T-helper 17 cell (primary cell): Measurements from ENCODE around the gene CBX5. TPM values are rescaled to one million over a fixed set of nuclear protein-coding genes. Genes with fewer than 3 reads are reported as not detected.
"Not testable (repeated sequence)": the region's sequence is repeated elsewhere in the genome, so short reads cannot be mapped to it uniquely, and the experiment has no call there.

ENCODE experiments used
- ATAC-seq: fragments of 150-1000 bp; cut with Tn5 transposase; 2 replicates; pipeline ENCODE4 v1.10.0; 2021; ENCODE audit warnings: mild to moderate bottlenecking, moderate library complexity
- DNase-seq, 3 donors: peaks; one replicate each; pipeline versions ENCODE4 v3.0.0 to v3.0.0-alpha.2; 2020 to 2021
- H3K9me3 ChIP-seq: one replicate; pipeline ENCODE4 v1.7.0; 2013; ENCODE audit warnings: low read length, mild to moderate bottlenecking; ENCODE audit not compliant: control insufficient read depth, poor library complexity, severe bottlenecking
- H3K27ac Mint-ChIP-seq: one replicate; pipeline ENCODE4 v1.8.0; 2022; ENCODE audit warnings: mild to moderate bottlenecking, moderate library complexity, mixed read lengths
- H3K27me3 Mint-ChIP-seq: one replicate; pipeline ENCODE4 v1.8.0; 2022; ENCODE audit warnings: mixed read lengths
- H3K36me3 Mint-ChIP-seq: one replicate; pipeline ENCODE4 v1.8.0; 2022; ENCODE audit warnings: low read depth, mixed read lengths
- H3K4me1 Mint-ChIP-seq: one replicate; pipeline ENCODE4 v1.8.0; 2022; ENCODE audit warnings: mild to moderate bottlenecking, mixed read lengths
- H3K4me3 Mint-ChIP-seq: one replicate; pipeline ENCODE4 v1.8.0; 2022; ENCODE audit warnings: mild to moderate bottlenecking, moderate library complexity, mixed read lengths
- total RNA-seq, 4 donors: library from RNA in 2 of 4; stranded (reverse) in 2 of 4; gene quantifications; one replicate each; pipeline ENCODE4 v1.2.3 and lab custom pipeline; 2022 to 2026

The CBX5 gene
- total RNA-seq, 2 donors from 2014 or later, result 31.1 to 34.9 TPM

DNA sequence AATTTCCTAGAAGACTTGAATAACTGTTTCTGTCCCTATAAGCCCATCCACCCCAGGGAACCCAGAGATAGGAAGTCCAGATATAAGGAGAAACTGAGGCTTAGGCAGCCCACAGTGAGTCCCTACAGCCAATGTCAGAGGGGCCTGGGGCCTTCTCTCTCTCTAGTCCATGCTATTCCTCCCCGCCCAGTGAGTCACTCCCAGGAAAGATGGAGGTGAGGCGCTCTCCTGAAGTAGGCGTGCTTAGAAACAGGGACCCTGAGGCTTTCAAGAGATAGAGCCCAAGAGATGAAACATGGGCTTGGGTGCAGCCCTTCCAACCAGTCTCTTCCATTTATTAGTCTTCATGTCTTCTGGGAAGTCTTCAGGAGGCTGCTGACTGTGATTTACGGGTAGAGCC is 88.8 kb downstream of the CBX5 start:
- Mint-ChIP-seq H3K27ac (no peak overlapping the region), H3K27me3 (peaks cover 47% of the 10 kb centered on the region), H3K36me3 (peaks cover 9% of the 10 kb centered on the region), H3K4me3 (no peak overlapping the region), H3K4me1 (peaks cover 18% of the 10 kb centered on the region)
- ATAC-seq (no peak), DNase-seq (no peak)
- H3K9me3 ChIP-seq, result no peaks in the 10 kb centered on the region

DNA sequence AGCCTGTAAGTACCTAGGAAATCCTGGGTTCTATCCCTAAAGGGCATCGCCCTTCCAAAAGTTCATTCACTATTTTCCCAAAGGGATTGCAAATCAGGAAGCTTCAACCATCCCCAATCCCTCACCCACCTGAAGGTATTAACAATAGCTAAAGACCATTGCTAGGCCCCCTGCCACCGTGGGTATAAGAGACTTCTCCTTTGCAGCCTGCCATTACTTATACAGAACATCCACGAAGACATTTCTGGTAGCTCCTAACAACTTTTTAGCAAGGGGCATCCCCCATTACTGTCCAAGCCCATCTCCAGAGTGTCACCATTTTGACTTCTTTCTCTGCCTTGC is 90.8 kb downstream of the CBX5 start:
- H3K27ac Mint-ChIP-seq, result peak overlapping the region; percentile 32
- peak overlapping the region; percentile 84 for H3K4me3 Mint-ChIP-seq
- peaks cover 16% of the 10 kb centered on the region for H3K4me1 Mint-ChIP-seq
- ATAC-seq, result no peak
- H3K9me3 ChIP-seq, result no peaks in the 10 kb centered on the region
- H3K36me3 Mint-ChIP-seq, result peaks cover 8% of the 10 kb centered on the region
- H3K27me3 Mint-ChIP-seq, result peaks cover 29% of the 10 kb centered on the region
- DNase-seq, result no peak

DNA sequence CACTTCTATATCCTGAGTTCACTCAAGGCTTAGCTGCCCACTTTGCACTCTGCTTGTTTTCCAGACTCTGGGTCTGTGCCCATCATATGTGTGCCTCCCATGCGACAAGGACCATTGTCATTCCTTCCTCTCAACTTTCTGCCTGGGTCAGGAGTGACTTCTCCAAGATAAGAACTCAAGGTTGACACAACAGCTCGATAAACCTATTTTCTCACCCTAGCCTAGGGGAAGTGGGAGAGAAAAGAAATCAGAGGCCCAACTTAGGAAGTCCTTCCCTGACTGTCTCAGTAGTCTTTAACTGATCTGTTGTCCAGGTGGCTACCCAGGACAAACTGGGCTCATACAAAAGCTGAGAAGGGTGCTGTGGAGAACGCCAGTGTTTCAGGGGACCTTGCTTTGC is 92.8 kb downstream of the CBX5 start:
- Mint-ChIP-seq H3K27me3 (peaks cover 14% of the 10 kb centered on the region), H3K4me3 (peak overlapping the region; percentile 71), H3K4me1 (peaks cover 16% of the 10 kb centered on the region), H3K36me3 (peaks cover 8% of the 10 kb centered on the region), H3K27ac (no peak overlapping the region)
- ATAC-seq, result no peak
- DNase-seq, result no peak
- H3K9me3 ChIP-seq, result no peaks in the 10 kb centered on the region

DNA sequence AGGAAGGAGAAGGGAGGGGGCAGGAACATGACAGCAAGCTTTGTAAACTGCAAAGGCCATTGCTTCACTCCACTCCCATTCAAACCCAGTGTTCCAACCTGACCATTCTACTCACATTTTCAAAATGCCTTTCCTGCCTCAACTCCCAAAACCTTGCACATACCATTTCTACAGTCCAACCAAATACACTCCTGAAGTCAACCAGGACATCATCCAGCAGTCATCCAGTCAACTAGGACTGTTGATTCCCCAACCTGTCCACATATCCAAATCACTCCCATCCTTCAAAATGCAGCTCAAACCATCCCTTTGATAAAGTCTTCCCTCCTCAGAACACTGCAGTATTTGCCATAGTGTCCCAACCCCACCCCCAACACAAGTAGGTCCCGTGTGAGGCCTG is 94.0 kb downstream of the CBX5 start:
- no peak for ATAC-seq
- Mint-ChIP-seq H3K36me3 (peaks cover 11% of the 10 kb centered on the region), H3K4me1 (peaks cover 15% of the 10 kb centered on the region)

DNA sequence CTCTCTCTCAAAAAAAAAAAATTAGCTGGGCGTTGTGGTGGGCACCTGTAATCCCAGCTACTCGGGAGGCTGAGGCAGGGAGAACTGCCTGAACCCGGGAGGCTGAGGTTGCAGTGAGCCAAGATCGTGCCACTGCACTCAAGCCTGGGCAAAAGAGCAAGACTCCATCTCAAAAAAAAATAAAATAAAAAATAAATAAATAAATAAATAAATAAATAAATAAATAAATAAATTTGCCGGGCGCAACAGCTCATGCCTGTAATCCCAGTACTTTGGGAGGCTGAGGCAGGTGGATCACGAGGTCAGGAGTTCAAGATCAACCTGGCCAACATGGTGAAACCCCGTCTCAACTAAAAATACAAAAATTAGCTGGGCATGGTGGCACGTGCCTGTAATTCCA is 94.6 kb downstream of the CBX5 start:
- DNase-seq, H3K27ac Mint-ChIP-seq, H3K9me3 ChIP-seq, H3K27me3 Mint-ChIP-seq, H3K36me3 Mint-ChIP-seq, ATAC-seq, H3K4me3 Mint-ChIP-seq: not testable (repeated sequence)
- H3K4me1 Mint-ChIP-seq, result peaks cover 15% of the 10 kb centered on the region

More for the DNA sequence above, 94.0 kb downstream of the CBX5 start:
- Mint-ChIP-seq H3K27ac (no peak overlapping the region), H3K27me3 (peaks cover 12% of the 10 kb centered on the region), H3K4me3 (no peak overlapping the region)
- no peaks in the 10 kb centered on the region for H3K9me3 ChIP-seq
- DNase-seq, result no peak

DNA sequence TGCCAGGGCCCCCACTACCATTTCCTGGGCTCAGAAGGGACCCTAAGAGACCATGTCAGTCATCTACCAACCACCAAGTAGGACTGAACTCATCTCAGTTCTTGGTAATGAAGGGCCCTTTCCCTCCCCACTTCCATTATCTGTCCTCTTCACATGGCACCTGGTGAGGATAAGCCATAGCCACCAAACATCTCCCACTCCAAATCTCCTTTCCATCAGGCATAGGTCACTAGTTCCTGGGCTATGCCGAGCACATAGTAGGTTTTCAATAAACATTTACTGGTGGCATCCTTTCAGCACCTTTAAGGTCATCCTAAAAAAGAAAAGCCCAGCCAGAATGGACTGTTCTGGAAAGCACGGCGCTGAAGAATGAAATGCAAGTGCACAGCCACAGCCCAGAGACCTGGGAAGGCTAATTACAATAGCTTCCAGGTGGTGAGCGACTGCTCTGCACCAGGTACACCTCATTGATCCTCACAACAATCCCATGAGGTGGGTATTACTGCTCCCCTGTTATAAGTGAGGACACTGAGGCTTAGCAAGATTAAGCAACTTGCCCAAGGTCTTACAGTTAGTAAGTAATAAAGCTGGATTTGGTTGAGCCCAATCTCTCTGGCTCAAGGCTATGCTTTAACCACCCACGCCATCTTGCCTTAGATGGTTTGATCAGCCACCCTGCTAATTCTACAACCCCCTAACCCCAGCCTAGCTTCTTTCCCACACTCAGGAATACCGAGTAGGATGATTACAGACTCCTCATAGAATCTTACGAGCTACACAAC is 95.7 kb downstream of the CBX5 start:
- Mint-ChIP-seq H3K36me3 (peaks cover 8% of the 10 kb centered on the region), H3K4me3 (no peak overlapping the region), H3K4me1 (peaks cover 8% of the 10 kb centered on the region), H3K27me3 (no peaks in the 10 kb centered on the region), H3K27ac (no peak overlapping the region)
- no peak for ATAC-seq
- H3K9me3 ChIP-seq, result no peaks in the 10 kb centered on the region
- DNase-seq, result no peak

DNA sequence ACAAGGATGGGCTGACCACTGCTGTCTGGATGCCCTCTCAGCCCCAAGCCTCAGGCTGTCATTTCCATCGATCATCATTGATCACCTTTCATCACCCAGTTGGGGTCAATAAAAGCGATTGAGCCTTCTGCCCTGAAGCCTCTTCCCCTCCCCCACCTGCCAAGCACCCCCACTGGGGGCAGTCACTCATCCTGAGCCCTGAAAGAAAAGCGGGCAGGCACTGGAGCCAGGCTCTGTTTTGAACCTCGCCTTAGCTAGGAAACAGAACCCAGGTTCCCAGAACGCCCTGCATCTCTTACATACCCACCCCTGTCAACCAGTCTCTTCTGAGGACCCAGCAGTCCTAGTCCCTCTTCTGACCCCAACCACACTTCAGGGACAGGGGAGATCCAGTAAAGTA is 96.9 kb downstream of the CBX5 start:
- Mint-ChIP-seq H3K4me1 (peaks cover 5% of the 10 kb centered on the region), H3K4me3 (no peak overlapping the region), H3K27ac (no peak overlapping the region), H3K36me3 (peaks cover 8% of the 10 kb centered on the region), H3K27me3 (no peaks in the 10 kb centered on the region)
- DNase-seq, result no peak
- H3K9me3 ChIP-seq, result no peaks in the 10 kb centered on the region
- no peak for ATAC-seq

DNA sequence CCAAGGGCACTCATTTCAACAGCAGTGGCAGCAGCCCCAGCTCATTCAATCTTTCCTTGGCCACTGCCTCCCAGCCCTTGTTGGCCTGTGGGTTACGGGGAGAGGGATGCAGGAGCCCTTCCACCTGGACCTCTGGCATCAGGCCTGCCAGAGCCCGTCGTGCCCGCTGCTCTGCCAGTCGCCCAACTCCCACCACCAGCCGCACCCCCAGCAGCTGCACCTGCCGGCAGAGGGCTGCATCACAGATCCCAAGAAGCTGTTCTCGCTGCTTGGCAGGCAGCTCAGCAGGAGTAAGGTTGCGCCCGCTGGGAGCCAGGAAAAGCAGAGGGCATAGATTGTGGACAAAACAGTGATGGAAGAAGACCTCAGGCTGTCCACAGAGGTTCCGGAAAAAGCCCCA is 97.8 kb downstream of the CBX5 start:
- Mint-ChIP-seq H3K4me1 (peaks cover 5% of the 10 kb centered on the region), H3K27me3 (no peaks in the 10 kb centered on the region), H3K36me3 (peaks cover 8% of the 10 kb centered on the region), H3K4me3 (no peak overlapping the region), H3K27ac (no peak overlapping the region)
- no peak for DNase-seq
- no peaks in the 10 kb centered on the region for H3K9me3 ChIP-seq
- ATAC-seq, result no peak

Other genes starting within 250 kb of the CBX5 start
- not detected for gene HOXC5, start 247.1 kb downstream of the CBX5 start, total RNA-seq
- gene HOXC4, start 226.3 kb downstream of the CBX5 start, total RNA-seq, result not detected
- gene SMUG1, start 91.1 kb downstream of the CBX5 start, total RNA-seq, result 1 to 10 TPM; 8.6 to 9.2 TPM
- 1,000 to 10,000 TPM; 1,531 to 1,582 TPM for gene HNRNPA1, start 604 bp upstream of the CBX5 start, total RNA-seq
- gene NFE2, start 20.9 kb upstream of the CBX5 start, total RNA-seq, result 10 to 100 TPM in 1 of 2 donors, 1 to 10 TPM in 1; 2.5 to 26.4 TPM
- 10 to 100 TPM; 58.6 to 63.3 TPM for gene COPZ1, start 45.0 kb upstream of the CBX5 start, total RNA-seq
- under 1 TPM; 0.57 to 0.99 TPM for gene GPR84, start 84.4 kb upstream of the CBX5 start, total RNA-seq
- 1 to 10 TPM; 3.4 to 5.7 TPM for gene ZNF385A, start 104.6 kb upstream of the CBX5 start, total RNA-seq
- gene ITGA5, start 139.1 kb upstream of the CBX5 start, total RNA-seq, result 10 to 100 TPM; 61.6 to 71.4 TPM
- gene GTSF1, start 193.5 kb upstream of the CBX5 start, total RNA-seq, result 1 to 10 TPM; 3.7 to 3.9 TPM
- 100 to 1,000 TPM; 127 to 136 TPM for gene NCKAP1L, start 217.6 kb upstream of the CBX5 start, total RNA-seq